Liver (tissue), 9 donors: ENCODE data around the gene PHLDB2. TPM values are rescaled to one million over a fixed set of nuclear protein-coding genes. Genes with fewer than 3 reads are reported as not detected.

ENCODE experiments used
- DNase-seq: peaks from one replicate; pipeline ENCODE4 v3.0.0-alpha.2; 2017; ENCODE audit warnings: low spot score
- H3K27ac ChIP-seq, 2 donors: one replicate each; pipeline ENCODE4 v1.7.0; 2013; ENCODE audit warnings: inconsistent platforms in 2 of 2, low read length in 2 of 2, control low read depth in 1 of 2, low read depth in 1 of 2, mild to moderate bottlenecking in 1 of 2
- H3K27me3 ChIP-seq, 4 donors: one replicate each; pipeline versions ENCODE4 v1.6.1 to v1.7.0; 2013; ENCODE audit warnings: low read length in 3 of 4, inconsistent platforms in 1 of 4, mild to moderate bottlenecking in 1 of 4, moderate library complexity in 1 of 4; ENCODE audit not compliant: control insufficient read depth in 4 of 4, insufficient read depth in 4 of 4
- H3K36me3 ChIP-seq, 4 donors: one replicate each; pipeline versions ENCODE4 v1.6.1 to v1.7.0; 2013; ENCODE audit warnings: low read length in 3 of 4, mild to moderate bottlenecking in 3 of 4, low read depth in 1 of 4, moderate library complexity in 1 of 4; ENCODE audit not compliant: control insufficient read depth in 4 of 4, insufficient read depth in 3 of 4
- H3K4me1 ChIP-seq, 4 donors: one replicate each; pipeline versions ENCODE4 v1.6.1 to v1.7.0; 2013; ENCODE audit warnings: low read length in 3 of 4, mild to moderate bottlenecking in 3 of 4, moderate library complexity in 1 of 4; ENCODE audit not compliant: control insufficient read depth in 4 of 4, insufficient read depth in 4 of 4
- H3K4me3 ChIP-seq, 3 donors: one replicate each; pipeline versions ENCODE4 v1.6.1 to v1.7.0; 2013; ENCODE audit warnings: low read length in 3 of 3, control low read depth in 1 of 3, low read depth in 1 of 3, mild to moderate bottlenecking in 1 of 3
- H3K9ac ChIP-seq, 2 donors: one replicate each; pipeline ENCODE4 v1.7.0; 2013; ENCODE audit warnings: low read length in 2 of 2, mild to moderate bottlenecking in 2 of 2, moderate library complexity in 2 of 2, control low read depth in 1 of 2, low read depth in 1 of 2
- H3K9me3 ChIP-seq, 4 donors: one replicate each; pipeline versions ENCODE4 v1.6.1 to v1.7.0; 2013; ENCODE audit warnings: low read length in 3 of 4; ENCODE audit not compliant: control insufficient read depth in 4 of 4
- EGR1 ChIP-seq, 2 donors: IDR thresholded peaks; 2 replicates each; pipeline ENCODE4 v1.6.1; 2016 to 2018; ENCODE audit warnings: antibody characterized with exemption in 2 of 2, low read depth in 2 of 2
- FOXA1 ChIP-seq: IDR thresholded peaks from 2 replicates; pipeline ENCODE4 v1.6.1; 2016; ENCODE audit warnings: antibody characterized with exemption
- FOXA2 ChIP-seq: IDR thresholded peaks from 2 replicates; pipeline ENCODE4 v1.6.1; 2016; ENCODE audit warnings: antibody characterized with exemption
- GABPA ChIP-seq, 2 donors: IDR thresholded peaks in 1 of 2; conservative IDR thresholded peaks in 1 of 2; 2 replicates each; pipeline ENCODE4 v1.6.1; 2016; ENCODE audit warnings: antibody characterized with exemption in 2 of 2, mild to moderate bottlenecking in 1 of 2, moderate library complexity in 1 of 2
- HNF4G ChIP-seq: IDR thresholded peaks from 2 replicates; pipeline ENCODE4 v1.6.1; 2016; ENCODE audit warnings: antibody characterized with exemption
- JUND ChIP-seq, 2 donors: IDR thresholded peaks; 2 replicates each; pipeline ENCODE4 v1.6.1; 2016; ENCODE audit warnings: antibody characterized with exemption in 2 of 2
- NR2F2 ChIP-seq: IDR thresholded peaks from 2 replicates; pipeline ENCODE4 v1.6.1; 2016; ENCODE audit warnings: antibody characterized with exemption
- RAD21 ChIP-seq, 2 donors: IDR thresholded peaks; 2 replicates each; pipeline ENCODE4 v1.6.1; 2016; ENCODE audit warnings: antibody characterized with exemption in 2 of 2, mild to moderate bottlenecking in 2 of 2
- RXRA ChIP-seq, 2 donors: IDR thresholded peaks; 2 replicates each; pipeline ENCODE4 v1.6.1; 2017 to 2018; ENCODE audit warnings: antibody characterized with exemption in 2 of 2, mild to moderate bottlenecking in 1 of 2
- SP1 ChIP-seq: IDR thresholded peaks from 2 replicates; pipeline ENCODE4 v1.6.1; 2018; ENCODE audit warnings: antibody characterized with exemption, mild to moderate bottlenecking
- TAF1 ChIP-seq: conservative IDR thresholded peaks from 2 replicates; pipeline ENCODE4 v1.6.1; 2016; ENCODE audit warnings: antibody characterized with exemption, mild to moderate bottlenecking
- YY1 ChIP-seq: IDR thresholded peaks from 2 replicates; pipeline ENCODE4 v1.6.1; 2016; ENCODE audit warnings: antibody characterized with exemption, mild to moderate bottlenecking
- WGBS: extraction: QIAGEN DNeasy Blood & Tissue Kit; methylation state at CpG from one replicate; pipeline ENCODE4 v1.1.7; 2013; 5-methylcytosine and 5-hydroxymethylcytosine counted together
- polyA plus RNA-seq, 2 donors: library from polyadenylated mRNA; stranded (reverse) in 1 of 2; unstranded in 1 of 2; fragments of 200-250 nt in 1 of 2; fragments of >200 nt in 1 of 2; fragmentation: Nextera tagmentation in 1 of 2; extraction: Ambion mirVana in 1 of 2; gene quantifications; one replicate each; pipeline versions ENCODE4 v1.2.1 to v1.2.3, GENCODE V29; 2013 to 2015
- total RNA-seq, 2 donors: library from RNA; depleted of rRNA; stranded (reverse); fragments of >200 nt; gene quantifications; one replicate each; pipeline ENCODE4 v1.2.3, GENCODE V29; 2014
- TF ChIP-seq, protein P1 (sequence below): IDR thresholded peaks from 2 replicates; pipeline ENCODE4 v1.6.1; 2016; ENCODE audit warnings: antibody characterized with exemption
- TF ChIP-seq, protein P2 (sequence below): fragments of 150-350 bp; IDR thresholded peaks from 2 replicates; pipeline ENCODE4 v1.5.1; 2017; ENCODE audit warnings: improper control_type of control experiment, low read depth, low read length; ENCODE audit not compliant: missing input control
- TF ChIP-seq, protein P3 (sequence below): IDR thresholded peaks from 2 replicates; pipeline ENCODE4 v1.6.1; 2016; ENCODE audit warnings: antibody characterized with exemption
- TF ChIP-seq, protein P4 (sequence below): IDR thresholded peaks from 2 replicates; pipeline ENCODE4 v1.6.1; 2016; ENCODE audit warnings: antibody characterized with exemption, mild to moderate bottlenecking
- donor health status: healthy.
- donor health status: healthy.
- donor health status: healthy.
- donor health status: healthy.
- donor health status: healthy.

Gene PHLDB2
- total and polyA plus RNA-seq, 4 donors, result 9.7 to 42.9 (median 22.2) TPM

DNA sequence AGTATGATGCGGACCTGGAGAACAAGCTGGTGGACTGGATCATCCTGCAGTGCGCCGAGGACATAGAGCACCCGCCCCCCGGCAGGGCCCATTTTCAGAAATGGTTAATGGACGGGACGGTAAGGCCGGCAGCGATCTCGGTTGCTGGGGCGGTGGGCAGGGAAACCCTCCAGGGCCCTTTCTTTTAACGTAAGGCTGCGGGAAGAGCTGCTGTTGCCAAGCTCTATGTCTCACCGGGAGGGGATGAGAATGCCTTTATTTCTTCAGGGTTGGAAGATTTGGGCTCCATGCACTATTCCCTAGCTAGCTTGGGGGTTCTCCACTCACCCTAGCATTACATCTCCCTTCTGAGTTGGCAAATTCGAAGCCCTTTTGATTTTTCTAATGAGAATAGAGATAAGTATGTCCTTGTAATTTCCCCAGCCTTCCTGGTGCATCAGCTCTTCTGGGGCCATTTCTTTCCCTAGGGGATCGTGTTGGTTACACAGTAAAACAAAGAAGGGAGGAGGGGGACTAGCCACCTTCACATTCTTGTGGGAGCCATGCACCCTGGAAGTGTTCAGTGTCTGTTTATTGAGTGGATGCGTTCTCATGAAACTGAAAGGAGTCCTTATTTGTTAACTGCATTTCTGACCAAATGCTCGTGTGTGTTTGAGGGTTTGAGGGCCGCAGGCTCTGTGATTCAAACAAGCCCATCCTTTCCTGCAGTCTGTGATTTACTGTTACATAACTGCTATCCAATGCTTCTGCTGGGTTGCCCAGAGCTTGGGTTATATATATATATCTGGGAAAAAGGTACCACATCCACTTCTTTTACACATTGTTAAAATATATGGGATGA lies 140.6 kb downstream of the PHLDB2 start:
- H3K9me3 ChIP-seq, result no peaks in the 10 kb centered on the region
- peaks cover 0 to 11% (median 6%) of the 10 kb centered on the region in 4 donors for H3K4me1 ChIP-seq
- H3K36me3 ChIP-seq, result no peaks in the 10 kb centered on the region
- WGBS, result 40% methylated on average over 19 of the region's 19 CpGs
- H3K4me3 ChIP-seq, result peak overlapping the region in 1 of 3 donors; percentile 42
- H3K27ac ChIP-seq, result no peak overlapping the region
- H3K27me3 ChIP-seq, result peaks cover 0 to 3% (median 0%) of the 10 kb centered on the region in 4 donors
- H3K9ac ChIP-seq, result no peak overlapping the region
- DNase-seq, result no peak
- TF ChIP-seq JUND (IDR thresholded peaks at IDR 0.05) (no peak), SP1 (no peak), RXRA (IDR thresholded peaks at IDR 0.05) (no peak), HNF4G (no peak), FOXA2 (no peak), RAD21 (IDR thresholded peaks at IDR 0.05) (no peak), NR2F2 (no peak), FOXA1 (no peak), GABPA (IDR thresholded peaks at IDR 0.05 in 1 of 2, conservative IDR thresholded peaks at IDR 0.05 in 1 of 2) (no peak), YY1 (no peak)
- TF ChIP-seq, protein P1, sequence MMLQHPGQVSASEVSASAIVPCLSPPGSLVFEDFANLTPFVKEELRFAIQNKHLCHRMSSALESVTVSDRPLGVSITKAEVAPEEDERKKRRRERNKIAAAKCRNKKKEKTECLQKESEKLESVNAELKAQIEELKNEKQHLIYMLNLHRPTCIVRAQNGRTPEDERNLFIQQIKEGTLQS, result no peak
- TF ChIP-seq, protein P2, sequence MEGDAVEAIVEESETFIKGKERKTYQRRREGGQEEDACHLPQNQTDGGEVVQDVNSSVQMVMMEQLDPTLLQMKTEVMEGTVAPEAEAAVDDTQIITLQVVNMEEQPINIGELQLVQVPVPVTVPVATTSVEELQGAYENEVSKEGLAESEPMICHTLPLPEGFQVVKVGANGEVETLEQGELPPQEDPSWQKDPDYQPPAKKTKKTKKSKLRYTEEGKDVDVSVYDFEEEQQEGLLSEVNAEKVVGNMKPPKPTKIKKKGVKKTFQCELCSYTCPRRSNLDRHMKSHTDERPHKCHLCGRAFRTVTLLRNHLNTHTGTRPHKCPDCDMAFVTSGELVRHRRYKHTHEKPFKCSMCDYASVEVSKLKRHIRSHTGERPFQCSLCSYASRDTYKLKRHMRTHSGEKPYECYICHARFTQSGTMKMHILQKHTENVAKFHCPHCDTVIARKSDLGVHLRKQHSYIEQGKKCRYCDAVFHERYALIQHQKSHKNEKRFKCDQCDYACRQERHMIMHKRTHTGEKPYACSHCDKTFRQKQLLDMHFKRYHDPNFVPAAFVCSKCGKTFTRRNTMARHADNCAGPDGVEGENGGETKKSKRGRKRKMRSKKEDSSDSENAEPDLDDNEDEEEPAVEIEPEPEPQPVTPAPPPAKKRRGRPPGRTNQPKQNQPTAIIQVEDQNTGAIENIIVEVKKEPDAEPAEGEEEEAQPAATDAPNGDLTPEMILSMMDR, result no peak
- TF ChIP-seq, protein P3, sequence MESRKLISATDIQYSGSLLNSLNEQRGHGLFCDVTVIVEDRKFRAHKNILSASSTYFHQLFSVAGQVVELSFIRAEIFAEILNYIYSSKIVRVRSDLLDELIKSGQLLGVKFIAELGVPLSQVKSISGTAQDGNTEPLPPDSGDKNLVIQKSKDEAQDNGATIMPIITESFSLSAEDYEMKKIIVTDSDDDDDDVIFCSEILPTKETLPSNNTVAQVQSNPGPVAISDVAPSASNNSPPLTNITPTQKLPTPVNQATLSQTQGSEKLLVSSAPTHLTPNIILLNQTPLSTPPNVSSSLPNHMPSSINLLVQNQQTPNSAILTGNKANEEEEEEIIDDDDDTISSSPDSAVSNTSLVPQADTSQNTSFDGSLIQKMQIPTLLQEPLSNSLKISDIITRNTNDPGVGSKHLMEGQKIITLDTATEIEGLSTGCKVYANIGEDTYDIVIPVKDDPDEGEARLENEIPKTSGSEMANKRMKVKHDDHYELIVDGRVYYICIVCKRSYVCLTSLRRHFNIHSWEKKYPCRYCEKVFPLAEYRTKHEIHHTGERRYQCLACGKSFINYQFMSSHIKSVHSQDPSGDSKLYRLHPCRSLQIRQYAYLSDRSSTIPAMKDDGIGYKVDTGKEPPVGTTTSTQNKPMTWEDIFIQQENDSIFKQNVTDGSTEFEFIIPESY, result no peak

DNA sequence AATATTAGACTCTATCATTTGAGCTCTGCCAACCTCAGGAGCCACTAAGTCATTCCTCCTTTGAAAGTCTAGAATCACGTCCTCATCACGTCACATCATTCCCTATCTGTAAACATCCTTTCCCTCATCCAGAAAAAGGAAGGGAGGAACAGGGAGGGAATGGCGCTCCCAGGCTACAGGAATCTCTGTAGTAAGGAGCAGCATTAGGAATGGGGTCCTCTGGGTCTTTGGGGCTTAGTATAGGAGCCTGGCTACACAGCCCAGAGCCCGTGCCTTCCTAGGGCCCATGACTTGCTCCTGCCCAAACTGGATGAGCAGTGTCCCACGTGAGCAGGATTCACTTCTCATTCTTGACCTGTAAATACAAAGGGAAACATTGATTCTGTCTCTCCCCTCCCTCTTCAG lies 141.3 kb downstream of the PHLDB2 start:
- no peak for DNase-seq
- H3K27me3 ChIP-seq, result peaks cover 0 to 3% (median 0%) of the 10 kb centered on the region in 4 donors
- H3K36me3 ChIP-seq, result no peaks in the 10 kb centered on the region
- no peak overlapping the region for H3K9ac ChIP-seq
- TF ChIP-seq RXRA (IDR thresholded peaks at IDR 0.05) (no peak), JUND (IDR thresholded peaks at IDR 0.05) (no peak)
- peaks cover 0 to 12% (median 7%) of the 10 kb centered on the region in 4 donors for H3K4me1 ChIP-seq
- H3K4me3 ChIP-seq, result no peak overlapping the region
- no peaks in the 10 kb centered on the region for H3K9me3 ChIP-seq
- H3K27ac ChIP-seq, result no peak overlapping the region
- WGBS, result 89% methylated on average over 5 of the region's 5 CpGs

DNA sequence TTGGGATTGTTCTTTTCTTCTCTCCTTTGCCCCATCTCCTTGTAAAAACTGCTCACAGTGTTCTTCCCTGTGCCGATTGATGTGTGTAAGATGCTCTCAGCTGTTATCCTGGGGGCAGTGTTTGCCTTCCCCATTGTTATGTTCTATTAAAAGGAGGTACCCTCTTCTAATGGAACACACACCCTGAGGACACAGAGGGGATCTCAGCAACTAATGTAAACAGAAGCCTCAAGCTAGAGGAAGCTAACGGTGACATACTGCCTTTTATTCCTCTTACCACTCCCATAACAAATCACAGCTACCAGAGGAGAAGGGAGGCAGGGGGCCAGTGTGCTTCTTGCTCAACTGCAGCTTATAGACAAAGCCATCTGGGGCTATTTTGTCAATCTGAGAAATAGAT lies 141.9 kb downstream of the PHLDB2 start:
- 83% methylated on average over 2 of the region's 2 CpGs for WGBS
- DNase-seq, result no peak
- no peak for TF ChIP-seq SP1
- TF ChIP-seq TAF1, result no peak
- TF ChIP-seq, protein P3, result no peak
- TF ChIP-seq, protein P4, sequence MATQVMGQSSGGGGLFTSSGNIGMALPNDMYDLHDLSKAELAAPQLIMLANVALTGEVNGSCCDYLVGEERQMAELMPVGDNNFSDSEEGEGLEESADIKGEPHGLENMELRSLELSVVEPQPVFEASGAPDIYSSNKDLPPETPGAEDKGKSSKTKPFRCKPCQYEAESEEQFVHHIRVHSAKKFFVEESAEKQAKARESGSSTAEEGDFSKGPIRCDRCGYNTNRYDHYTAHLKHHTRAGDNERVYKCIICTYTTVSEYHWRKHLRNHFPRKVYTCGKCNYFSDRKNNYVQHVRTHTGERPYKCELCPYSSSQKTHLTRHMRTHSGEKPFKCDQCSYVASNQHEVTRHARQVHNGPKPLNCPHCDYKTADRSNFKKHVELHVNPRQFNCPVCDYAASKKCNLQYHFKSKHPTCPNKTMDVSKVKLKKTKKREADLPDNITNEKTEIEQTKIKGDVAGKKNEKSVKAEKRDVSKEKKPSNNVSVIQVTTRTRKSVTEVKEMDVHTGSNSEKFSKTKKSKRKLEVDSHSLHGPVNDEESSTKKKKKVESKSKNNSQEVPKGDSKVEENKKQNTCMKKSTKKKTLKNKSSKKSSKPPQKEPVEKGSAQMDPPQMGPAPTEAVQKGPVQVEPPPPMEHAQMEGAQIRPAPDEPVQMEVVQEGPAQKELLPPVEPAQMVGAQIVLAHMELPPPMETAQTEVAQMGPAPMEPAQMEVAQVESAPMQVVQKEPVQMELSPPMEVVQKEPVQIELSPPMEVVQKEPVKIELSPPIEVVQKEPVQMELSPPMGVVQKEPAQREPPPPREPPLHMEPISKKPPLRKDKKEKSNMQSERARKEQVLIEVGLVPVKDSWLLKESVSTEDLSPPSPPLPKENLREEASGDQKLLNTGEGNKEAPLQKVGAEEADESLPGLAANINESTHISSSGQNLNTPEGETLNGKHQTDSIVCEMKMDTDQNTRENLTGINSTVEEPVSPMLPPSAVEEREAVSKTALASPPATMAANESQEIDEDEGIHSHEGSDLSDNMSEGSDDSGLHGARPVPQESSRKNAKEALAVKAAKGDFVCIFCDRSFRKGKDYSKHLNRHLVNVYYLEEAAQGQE, result no peak
- TF ChIP-seq EGR1 (IDR thresholded peaks at IDR 0.05; ENCODE audit: low read depth in 2 of 2), result no peak

More for the DNA sequence above, 141.9 kb downstream of the PHLDB2 start:
- Histone ChIP-seq H3K27me3 (peaks cover 0 to 3% (median 0%) of the 10 kb centered on the region in 4 donors), H3K27ac (no peak overlapping the region), H3K9ac (no peak overlapping the region), H3K4me1 (peaks cover 0 to 12% (median 7%) of the 10 kb centered on the region in 4 donors), H3K9me3 (no peaks in the 10 kb centered on the region), H3K4me3 (no peak overlapping the region), H3K36me3 (no peaks in the 10 kb centered on the region)
